ENCODE results near the gene CAV1.

- TF ChIP-seq CTCF (conservative IDR thresholded peaks at IDR 0.05 in 1 of 2, IDR thresholded peaks at IDR 0.05 in 1 of 2; ENCODE audit: extremely low read depth in 1 of 2, insufficient read depth in 1 of 2, low read depth in 1 of 2, low read length in 2 of 2), result no peak
- TF ChIP-seq EZH2 (IDR thresholded peaks at IDR 0.05; ENCODE audit: borderline replicate concordance, low read length), result no peak
Observed at GRCh38 chr7:116610721-116611120, 85.9 kb downstream of the CAV1 start.
